ENCODE data around the gene CARD14.

DNA sequence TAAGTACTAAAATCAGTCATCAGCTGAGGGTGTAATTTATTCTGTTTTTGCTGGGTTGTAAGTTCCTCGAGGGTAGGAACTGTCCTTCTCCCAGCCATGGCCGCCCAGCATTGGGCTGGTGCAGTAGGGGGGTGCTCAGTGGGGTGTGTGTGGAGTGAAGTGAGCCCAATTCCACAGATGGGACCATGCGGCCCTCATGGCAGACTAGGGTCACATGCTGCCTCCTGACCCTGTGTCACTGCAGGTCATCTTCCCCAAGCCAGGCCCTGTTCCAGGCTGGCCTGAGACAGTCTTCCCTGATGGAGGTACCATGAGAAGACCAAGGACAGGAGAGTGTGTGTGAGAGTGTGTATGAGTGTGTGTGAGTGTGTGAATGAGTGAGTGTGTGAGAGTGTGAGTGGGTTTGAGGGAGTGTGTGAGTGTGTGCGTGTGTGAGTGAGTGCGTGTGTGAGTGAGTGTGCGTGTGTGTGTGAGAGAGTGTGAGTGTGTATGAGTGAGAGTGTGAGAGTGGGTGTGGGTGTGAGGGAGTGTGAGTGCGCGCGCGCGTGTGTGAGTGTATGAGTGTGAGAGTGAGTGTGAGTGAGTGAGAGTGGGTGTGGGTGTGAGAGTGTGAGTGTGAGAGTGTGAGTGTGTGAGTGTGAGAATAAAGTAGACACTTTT, 54.1 kb downstream of the CARD14 start:
- TF ChIP-seq, protein P1, sequence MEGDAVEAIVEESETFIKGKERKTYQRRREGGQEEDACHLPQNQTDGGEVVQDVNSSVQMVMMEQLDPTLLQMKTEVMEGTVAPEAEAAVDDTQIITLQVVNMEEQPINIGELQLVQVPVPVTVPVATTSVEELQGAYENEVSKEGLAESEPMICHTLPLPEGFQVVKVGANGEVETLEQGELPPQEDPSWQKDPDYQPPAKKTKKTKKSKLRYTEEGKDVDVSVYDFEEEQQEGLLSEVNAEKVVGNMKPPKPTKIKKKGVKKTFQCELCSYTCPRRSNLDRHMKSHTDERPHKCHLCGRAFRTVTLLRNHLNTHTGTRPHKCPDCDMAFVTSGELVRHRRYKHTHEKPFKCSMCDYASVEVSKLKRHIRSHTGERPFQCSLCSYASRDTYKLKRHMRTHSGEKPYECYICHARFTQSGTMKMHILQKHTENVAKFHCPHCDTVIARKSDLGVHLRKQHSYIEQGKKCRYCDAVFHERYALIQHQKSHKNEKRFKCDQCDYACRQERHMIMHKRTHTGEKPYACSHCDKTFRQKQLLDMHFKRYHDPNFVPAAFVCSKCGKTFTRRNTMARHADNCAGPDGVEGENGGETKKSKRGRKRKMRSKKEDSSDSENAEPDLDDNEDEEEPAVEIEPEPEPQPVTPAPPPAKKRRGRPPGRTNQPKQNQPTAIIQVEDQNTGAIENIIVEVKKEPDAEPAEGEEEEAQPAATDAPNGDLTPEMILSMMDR (IDR thresholded peaks at IDR 0.05): no peak
- TF ChIP-seq POLR2AphosphoS5 (IDR thresholded peaks at IDR 0.05; ENCODE audit: low read depth, low read length): no peak
